ENCODE measurements around the gene GSTO1.

GSTO1 gene

DNA sequence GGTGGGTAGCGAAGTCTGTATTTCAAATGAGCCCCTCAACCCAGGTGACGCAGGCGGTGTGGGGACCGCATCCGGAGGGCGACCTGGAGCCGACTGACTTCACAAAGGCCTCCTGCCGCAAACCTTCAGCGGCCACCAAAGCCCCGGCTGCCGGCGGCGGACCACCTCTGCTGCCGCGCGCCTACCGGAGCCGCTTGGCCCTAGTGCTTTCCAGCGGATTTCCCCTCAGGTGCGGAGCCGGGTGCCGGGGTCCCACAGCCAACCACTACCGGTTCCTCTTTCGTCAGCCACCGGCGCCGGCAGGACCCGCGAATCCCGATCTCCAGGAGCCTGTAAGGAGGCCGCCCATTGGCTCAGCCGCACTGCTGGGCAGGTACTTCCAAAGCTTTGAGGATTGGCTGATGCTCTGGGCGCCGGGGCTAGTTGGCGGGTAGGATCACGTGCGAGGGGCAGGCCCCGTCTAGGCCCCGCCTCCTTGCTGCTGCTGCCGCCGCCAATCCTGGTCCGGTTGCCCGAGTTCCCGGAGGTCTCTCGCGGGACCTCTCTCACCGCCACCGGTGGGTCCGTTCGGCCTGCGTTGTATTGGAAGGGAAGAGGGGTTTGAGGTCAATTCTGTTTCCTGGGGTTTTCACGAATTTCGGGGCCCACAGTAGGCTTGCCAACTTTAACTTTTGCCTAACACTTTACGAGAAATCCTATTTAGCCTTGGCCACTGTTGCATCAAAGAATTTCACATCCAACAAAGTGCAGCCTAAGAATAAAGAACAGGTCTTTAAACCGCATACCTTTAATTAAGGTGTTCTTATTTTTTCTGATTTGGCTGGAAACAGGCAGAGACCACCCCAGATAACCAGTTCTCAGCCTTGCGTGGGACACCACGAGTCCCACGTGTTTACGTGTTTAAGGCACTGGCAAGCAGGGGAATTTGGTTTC lies 14.3 kb downstream of the GSTO1 start, which contains the start of gene GSTO2:
Gene GSTO2, plus strand, starts transcription at position 472 of the 933 bp plus-strand sequence. CDS start 5,732 bp downstream, outside the sequence.
- Mint-ChIP-seq H3K36me3 (ENCODE audit: insufficient read depth) (peaks cover 36% of the 10 kb centered on the region), H3K9me3 (no peaks in the 10 kb centered on the region), H3K27me3 (no peaks in the 10 kb centered on the region), H3K4me1 (peaks cover 28% of the 10 kb centered on the region), H3K27ac (ENCODE audit: low read depth) (peak within 1 kb of the TSS; percentile 98), H3K4me3 (peak within 1 kb of the TSS; percentile 89)
- ATAC-seq (replicated peaks; ENCODE audit: extremely low read depth, poor library complexity, severe bottlenecking) (peak; percentile 87), DNase-seq (ENCODE audit: low spot score in 2 of 2) (peak; percentile 93 to 98)

DNA sequence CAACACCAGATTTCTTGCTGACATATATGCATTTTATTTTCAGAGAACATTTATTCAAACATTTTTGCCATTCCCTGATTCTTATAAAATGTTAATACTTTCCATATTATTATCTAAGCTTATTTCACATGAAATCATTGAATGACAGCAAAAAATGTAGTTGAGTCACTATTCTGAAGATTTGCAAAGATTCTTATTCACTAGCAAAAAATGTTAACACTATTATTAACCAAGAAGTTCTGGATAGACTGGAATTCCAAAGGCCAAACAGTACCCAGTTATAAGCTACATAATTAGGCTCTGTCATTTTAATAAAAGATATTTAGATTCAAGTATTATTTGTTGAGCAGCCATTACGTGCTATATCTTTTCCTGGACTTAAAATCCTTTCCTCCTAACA lies 18.6 kb downstream of the GSTO1 start:
- Mint-ChIP-seq H3K27me3 (peaks cover 15% of the 10 kb centered on the region), H3K4me3 (no peak overlapping the region), H3K4me1 (peaks cover 2% of the 10 kb centered on the region)

DNA sequence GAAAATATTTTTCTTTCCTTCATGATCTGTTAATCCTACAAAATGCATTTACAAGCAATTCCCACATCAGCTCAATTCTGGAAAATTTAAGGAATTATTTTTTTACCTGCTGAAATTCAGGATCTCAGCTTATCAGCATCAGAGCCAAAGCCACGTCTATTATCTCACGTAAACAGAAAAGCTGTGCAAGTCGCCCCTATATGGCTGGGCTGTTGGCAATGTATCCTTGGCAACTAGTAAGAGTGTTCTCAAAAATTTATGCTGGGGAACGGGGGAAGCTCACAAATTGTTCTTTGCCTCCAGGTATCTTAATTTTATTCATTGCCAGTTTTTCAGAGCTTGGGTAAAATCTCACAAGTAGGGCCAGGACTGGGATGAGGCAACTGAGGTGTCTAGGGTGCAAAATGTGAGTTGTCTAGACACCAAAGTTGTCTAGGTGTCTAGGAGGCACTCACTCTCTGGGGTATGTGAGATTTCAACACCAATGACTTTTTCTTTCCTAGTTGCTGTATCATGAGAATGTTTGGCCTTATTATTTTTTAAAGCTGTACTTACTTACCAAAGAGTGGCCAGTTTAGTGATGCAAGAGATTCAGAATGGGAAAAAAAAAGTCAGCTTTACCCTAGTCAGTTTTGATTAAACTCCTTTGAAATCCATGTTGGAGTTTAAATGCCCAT lies 19.3 kb downstream of the GSTO1 start:
- H3K4me3 Mint-ChIP-seq, result no peak overlapping the region
- no peak overlapping the region for H3K27ac Mint-ChIP-seq (ENCODE audit: low read depth)
- no peaks in the 10 kb centered on the region for H3K36me3 Mint-ChIP-seq (ENCODE audit: insufficient read depth)
- H3K4me1 Mint-ChIP-seq, result no peaks in the 10 kb centered on the region
- no peaks in the 10 kb centered on the region for H3K9me3 Mint-ChIP-seq
- peaks cover 23% of the 10 kb centered on the region for H3K27me3 Mint-ChIP-seq
- ATAC-seq (replicated peaks; ENCODE audit: extremely low read depth, poor library complexity, severe bottlenecking), result no peak
- DNase-seq (ENCODE audit: low spot score in 2 of 2), result no peak

More for the DNA sequence above, 18.6 kb downstream of the GSTO1 start:
- Mint-ChIP-seq H3K9me3 (no peaks in the 10 kb centered on the region), H3K27ac (ENCODE audit: low read depth) (no peak overlapping the region), H3K36me3 (ENCODE audit: insufficient read depth) (peaks cover 7% of the 10 kb centered on the region)
- no peak for DNase-seq (ENCODE audit: low spot score in 2 of 2)
- no peak for ATAC-seq (replicated peaks; ENCODE audit: extremely low read depth, poor library complexity, severe bottlenecking)

DNA sequence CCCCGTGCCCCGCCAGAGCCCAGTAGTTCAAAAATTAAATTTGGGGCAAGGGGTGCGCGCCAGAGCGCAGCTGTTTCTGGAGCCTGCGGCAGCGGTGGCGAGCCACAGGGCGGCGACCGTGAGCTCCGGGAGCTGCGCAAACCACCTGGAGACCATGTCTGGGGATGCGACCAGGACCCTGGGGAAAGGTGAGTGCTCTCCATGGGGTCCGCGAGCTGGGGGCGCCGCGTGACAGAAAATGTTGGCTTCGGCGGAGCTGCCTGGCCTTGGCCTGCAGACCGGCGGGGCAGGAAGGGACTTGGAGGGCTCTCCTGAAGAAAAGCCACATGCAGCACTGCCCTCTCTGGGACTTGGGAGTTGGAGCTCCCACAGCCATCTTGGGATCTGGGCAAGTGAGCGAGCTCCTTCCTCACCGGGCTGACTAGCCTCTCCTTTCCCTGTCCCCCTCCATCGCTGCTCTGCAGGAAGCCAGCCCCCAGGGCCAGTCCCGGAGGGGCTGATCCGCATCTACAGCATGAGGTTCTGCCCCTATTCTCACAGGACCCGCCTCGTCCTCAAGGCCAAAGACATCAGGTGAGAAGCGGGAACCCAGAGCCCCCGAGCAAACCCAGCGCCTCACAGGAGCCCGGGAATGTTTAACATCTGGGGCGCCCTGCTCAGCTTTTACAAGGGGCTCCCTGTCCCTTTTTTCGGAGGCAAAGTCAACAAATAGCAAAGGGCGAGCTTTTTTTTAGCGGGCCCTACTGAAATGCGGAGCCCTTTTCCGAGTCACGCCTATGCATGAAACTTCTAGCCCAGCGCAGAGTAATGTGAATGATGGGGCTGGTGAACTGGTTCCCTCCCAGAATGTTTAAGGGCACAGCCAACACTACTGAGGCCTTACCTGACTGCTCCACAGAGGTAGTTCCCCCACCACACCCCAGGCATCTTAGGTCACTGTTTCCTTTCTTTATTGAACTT lies 20.4 kb downstream of the GSTO1 start:
- Mint-ChIP-seq H3K9me3 (no peaks in the 10 kb centered on the region), H3K27ac (ENCODE audit: low read depth) (no peak overlapping the region), H3K4me1 (no peaks in the 10 kb centered on the region), H3K36me3 (ENCODE audit: insufficient read depth) (no peaks in the 10 kb centered on the region), H3K4me3 (no peak overlapping the region), H3K27me3 (peaks cover 27% of the 10 kb centered on the region)
- ATAC-seq (replicated peaks; ENCODE audit: extremely low read depth, poor library complexity, severe bottlenecking), result no peak
- no peak for DNase-seq (ENCODE audit: low spot score in 2 of 2)

DNA sequence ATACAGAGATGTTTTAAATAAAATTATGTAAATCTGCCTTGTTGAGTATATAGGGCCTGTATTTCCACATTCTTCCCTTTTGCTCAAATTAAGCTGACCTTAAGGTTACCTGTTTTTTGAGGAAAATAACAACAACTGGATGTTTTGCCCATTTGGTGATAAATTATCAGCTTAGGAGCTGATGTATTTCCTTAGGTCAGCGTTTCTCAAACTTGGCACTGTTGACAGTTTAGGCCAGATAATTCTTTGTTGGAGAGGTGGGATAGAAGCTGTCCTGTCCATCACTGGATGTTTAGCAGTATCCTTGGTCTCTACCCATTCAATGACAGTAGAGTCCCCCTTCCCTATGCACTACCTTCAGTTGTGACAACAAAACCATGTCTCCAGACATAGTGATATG lies 21.5 kb downstream of the GSTO1 start:
- Mint-ChIP-seq H3K36me3 (ENCODE audit: insufficient read depth) (no peaks in the 10 kb centered on the region), H3K4me1 (no peaks in the 10 kb centered on the region), H3K27ac (ENCODE audit: low read depth) (no peak overlapping the region), H3K9me3 (no peaks in the 10 kb centered on the region), H3K27me3 (peaks cover 27% of the 10 kb centered on the region), H3K4me3 (no peak overlapping the region)
- ATAC-seq (replicated peaks; ENCODE audit: extremely low read depth, poor library complexity, severe bottlenecking), result no peak
- DNase-seq (ENCODE audit: low spot score in 2 of 2), result no peak

DNA sequence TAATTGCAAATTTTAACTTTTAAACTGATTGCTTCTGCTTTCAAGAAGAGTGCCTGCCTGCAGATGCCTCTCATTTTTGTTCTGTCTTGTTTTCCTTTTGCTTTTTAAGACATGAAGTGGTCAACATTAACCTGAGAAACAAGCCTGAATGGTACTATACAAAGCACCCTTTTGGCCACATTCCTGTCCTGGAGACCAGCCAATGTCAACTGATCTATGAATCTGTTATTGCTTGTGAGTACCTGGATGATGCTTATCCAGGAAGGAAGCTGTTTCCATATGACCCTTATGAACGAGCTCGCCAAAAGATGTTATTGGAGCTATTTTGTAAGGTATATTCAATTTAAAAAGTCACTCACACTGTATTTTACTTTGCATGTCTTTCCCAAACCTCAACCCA lies 23.1 kb downstream of the GSTO1 start:
- no peak overlapping the region for H3K27ac Mint-ChIP-seq (ENCODE audit: low read depth)
- ATAC-seq (replicated peaks; ENCODE audit: extremely low read depth, poor library complexity, severe bottlenecking) (no peak), DNase-seq (ENCODE audit: low spot score in 2 of 2) (no peak)
- no peaks in the 10 kb centered on the region for H3K4me1 Mint-ChIP-seq
- no peaks in the 10 kb centered on the region for H3K36me3 Mint-ChIP-seq (ENCODE audit: insufficient read depth)
- no peak overlapping the region for H3K4me3 Mint-ChIP-seq
- H3K27me3 Mint-ChIP-seq, result peaks cover 27% of the 10 kb centered on the region
- H3K9me3 Mint-ChIP-seq, result no peaks in the 10 kb centered on the region

DNA sequence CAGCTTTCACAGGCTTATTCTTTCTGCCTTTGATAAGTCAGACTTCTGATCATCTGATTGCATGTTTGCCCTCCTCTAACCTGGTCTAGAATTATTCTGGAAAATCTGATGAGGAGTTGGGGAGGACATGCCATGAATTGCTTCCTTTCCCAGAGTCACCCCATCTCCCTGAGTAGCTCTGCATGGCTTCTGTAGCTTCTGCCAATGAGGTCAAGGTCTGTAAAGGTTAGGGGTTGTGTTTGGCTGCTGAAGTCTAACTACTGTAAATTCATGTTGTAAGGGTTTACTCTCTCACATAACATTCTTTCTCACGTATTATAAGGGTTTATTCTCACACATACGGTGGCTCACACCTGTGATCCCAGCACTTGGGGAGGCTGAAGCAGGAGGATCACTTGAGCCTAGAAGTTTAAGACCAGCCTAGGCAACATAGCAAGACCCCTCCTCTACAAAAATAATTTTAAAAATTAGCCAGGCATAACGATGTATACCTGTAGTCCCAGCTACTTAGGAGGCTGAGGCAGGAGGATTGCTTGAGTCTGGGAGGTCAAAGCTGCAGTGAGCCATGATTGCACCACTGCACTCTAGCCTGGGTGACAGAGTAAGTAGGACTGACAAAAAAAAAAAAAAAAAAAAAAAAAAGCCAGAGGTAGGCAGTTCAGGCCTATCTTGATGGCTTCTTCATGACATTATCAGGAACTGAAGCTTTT lies 25.0 kb downstream of the GSTO1 start:
- H3K27ac Mint-ChIP-seq (ENCODE audit: low read depth), result no peak overlapping the region
- DNase-seq (ENCODE audit: low spot score in 2 of 2), result no peak

DNA sequence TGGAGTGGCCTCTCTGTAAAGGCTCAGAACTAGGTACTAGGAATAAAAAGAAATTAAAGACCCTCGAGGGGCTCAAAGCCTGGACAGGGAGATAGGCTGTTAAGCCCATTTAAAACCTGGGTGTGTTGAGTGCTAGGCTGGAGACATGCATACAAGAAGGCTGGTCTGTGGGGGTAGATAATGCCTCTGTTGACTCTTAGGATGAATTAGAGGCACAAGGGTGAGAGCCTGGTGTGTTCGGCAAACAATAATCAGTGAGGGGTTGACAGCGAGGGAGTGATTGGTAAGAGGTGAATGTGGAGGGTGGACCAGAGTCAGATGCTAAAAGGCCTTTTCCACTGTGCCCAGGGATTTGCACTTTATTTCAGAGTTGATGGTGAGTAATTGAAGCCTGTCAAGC lies 27.0 kb downstream of the GSTO1 start:
- Mint-ChIP-seq H3K36me3 (ENCODE audit: insufficient read depth) (no peaks in the 10 kb centered on the region), H3K4me1 (no peaks in the 10 kb centered on the region), H3K4me3 (no peak overlapping the region), H3K27me3 (peaks cover 21% of the 10 kb centered on the region), H3K9me3 (no peaks in the 10 kb centered on the region), H3K27ac (ENCODE audit: low read depth) (no peak overlapping the region)
- ATAC-seq (replicated peaks; ENCODE audit: extremely low read depth, poor library complexity, severe bottlenecking) (no peak), DNase-seq (ENCODE audit: low spot score in 2 of 2) (no peak)

More for the DNA sequence above, 25.0 kb downstream of the GSTO1 start:
- Mint-ChIP-seq H3K4me1 (no peaks in the 10 kb centered on the region), H3K36me3 (ENCODE audit: insufficient read depth) (no peaks in the 10 kb centered on the region), H3K4me3 (no peak overlapping the region), H3K9me3 (no peaks in the 10 kb centered on the region), H3K27me3 (peaks cover 27% of the 10 kb centered on the region)
- no peak for ATAC-seq (replicated peaks; ENCODE audit: extremely low read depth, poor library complexity, severe bottlenecking)

DNA sequence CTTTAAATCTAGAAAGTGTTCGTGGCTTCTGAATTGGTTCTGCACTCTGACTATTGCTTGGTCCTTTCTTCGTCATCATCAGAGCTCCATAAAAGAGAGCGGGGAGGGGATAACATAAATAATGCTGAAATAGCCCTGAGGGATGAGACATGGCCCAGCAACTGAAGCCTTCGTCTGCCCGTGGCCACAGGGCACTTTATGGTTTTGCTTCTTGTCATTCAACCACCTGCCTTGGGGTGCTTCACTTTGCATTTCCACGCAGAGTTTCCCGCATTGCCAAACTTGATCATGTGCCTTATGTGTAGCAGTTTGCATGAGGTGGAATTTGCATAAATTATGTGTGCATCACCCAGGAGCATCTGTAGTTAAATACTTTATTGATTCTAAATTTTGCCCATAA lies 30.2 kb downstream of the GSTO1 start:
- Mint-ChIP-seq H3K27me3 (peaks cover 28% of the 10 kb centered on the region), H3K4me1 (no peaks in the 10 kb centered on the region), H3K4me3 (no peak overlapping the region), H3K27ac (ENCODE audit: low read depth) (no peak overlapping the region), H3K36me3 (ENCODE audit: insufficient read depth) (peaks cover 2% of the 10 kb centered on the region), H3K9me3 (no peaks in the 10 kb centered on the region)
- ATAC-seq (replicated peaks; ENCODE audit: extremely low read depth, poor library complexity, severe bottlenecking), result no peak
- no peak for DNase-seq (ENCODE audit: low spot score in 2 of 2)

DNA sequence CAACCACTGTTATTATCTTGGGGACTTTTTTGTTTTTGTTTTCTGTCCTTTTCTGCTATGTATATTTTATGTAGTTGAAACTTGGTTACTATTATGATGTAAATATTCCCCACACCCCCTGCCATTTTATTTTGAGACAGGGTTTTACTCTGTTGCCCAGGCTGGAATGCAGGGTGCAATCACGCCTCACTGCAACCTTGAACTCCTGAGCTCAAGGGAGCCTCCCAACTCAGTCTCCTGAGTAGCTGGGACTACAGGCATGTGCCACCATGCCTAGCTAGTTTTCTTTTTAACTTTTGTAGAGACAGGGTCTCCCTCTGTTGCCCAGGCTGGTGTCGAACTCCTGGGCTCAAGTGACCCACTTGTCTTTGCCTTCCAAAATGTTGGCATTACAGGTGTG lies 32.2 kb downstream of the GSTO1 start:
- Mint-ChIP-seq H3K36me3 (ENCODE audit: insufficient read depth) (peaks cover 2% of the 10 kb centered on the region), H3K9me3 (no peaks in the 10 kb centered on the region), H3K4me1 (peaks cover 7% of the 10 kb centered on the region), H3K27ac (ENCODE audit: low read depth) (no peak overlapping the region), H3K27me3 (peaks cover 48% of the 10 kb centered on the region), H3K4me3 (no peak overlapping the region)
- DNase-seq (ENCODE audit: low spot score in 2 of 2), result no peak
- no peak for ATAC-seq (replicated peaks; ENCODE audit: extremely low read depth, poor library complexity, severe bottlenecking)

DNA sequence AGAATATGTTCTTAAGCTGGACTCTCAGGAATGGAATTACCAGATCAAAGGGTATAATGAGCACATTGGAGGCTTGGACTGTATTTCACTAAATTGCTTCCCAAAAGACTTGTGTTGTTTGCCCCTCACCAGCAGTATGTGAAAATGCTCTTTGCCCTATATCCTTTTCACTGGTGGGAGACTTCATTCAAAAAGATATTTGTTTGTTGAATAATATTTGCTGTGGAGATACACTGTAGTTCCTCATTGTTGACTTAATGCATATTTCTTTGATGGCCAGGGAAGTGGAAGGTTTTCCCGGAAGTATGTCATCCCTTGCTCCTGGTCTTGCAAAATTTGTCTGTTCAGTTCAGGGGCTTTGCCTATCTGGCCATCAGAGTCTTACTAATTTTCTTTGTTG lies 33.7 kb downstream of the GSTO1 start:
- Mint-ChIP-seq H3K27me3 (peaks cover 48% of the 10 kb centered on the region), H3K4me3 (no peak overlapping the region), H3K4me1 (peaks cover 7% of the 10 kb centered on the region), H3K27ac (ENCODE audit: low read depth) (no peak overlapping the region), H3K36me3 (ENCODE audit: insufficient read depth) (peaks cover 2% of the 10 kb centered on the region), H3K9me3 (no peaks in the 10 kb centered on the region)
- ATAC-seq (replicated peaks; ENCODE audit: extremely low read depth, poor library complexity, severe bottlenecking) (no peak), DNase-seq (ENCODE audit: low spot score in 2 of 2) (no peak)

All from central memory CD8-positive, alpha-beta T cell (primary cell).